ENCODE data around the gene DHCR7.

DNA sequence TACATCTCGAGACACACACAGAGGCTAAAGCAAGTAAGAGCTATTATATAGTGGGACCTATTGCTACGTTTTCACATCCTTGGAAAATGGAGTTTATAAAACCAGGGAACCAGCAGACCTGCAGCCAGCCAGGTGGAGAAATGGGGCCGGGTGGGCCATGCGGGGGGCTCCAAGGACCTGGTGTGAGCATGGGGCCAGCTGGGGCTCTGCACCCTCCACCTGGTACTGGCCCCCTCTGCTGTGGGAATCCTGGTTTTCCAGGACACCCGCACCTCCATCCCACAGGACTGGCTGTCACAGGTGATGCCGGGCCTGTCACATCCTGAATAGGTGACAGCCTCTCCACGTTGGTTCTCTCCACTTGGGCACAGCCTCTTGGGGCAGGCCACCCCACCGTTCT lies 11.3 kb downstream of the DHCR7 start:
- TF ChIP-seq, protein P1, sequence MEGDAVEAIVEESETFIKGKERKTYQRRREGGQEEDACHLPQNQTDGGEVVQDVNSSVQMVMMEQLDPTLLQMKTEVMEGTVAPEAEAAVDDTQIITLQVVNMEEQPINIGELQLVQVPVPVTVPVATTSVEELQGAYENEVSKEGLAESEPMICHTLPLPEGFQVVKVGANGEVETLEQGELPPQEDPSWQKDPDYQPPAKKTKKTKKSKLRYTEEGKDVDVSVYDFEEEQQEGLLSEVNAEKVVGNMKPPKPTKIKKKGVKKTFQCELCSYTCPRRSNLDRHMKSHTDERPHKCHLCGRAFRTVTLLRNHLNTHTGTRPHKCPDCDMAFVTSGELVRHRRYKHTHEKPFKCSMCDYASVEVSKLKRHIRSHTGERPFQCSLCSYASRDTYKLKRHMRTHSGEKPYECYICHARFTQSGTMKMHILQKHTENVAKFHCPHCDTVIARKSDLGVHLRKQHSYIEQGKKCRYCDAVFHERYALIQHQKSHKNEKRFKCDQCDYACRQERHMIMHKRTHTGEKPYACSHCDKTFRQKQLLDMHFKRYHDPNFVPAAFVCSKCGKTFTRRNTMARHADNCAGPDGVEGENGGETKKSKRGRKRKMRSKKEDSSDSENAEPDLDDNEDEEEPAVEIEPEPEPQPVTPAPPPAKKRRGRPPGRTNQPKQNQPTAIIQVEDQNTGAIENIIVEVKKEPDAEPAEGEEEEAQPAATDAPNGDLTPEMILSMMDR (conservative IDR thresholded peaks at IDR 0.05; ENCODE audit: low read depth, low read length) = no peak
- no peak for TF ChIP-seq EZH2 (IDR thresholded peaks at IDR 0.05; ENCODE audit: borderline replicate concordance, low read depth, low read length, poor library complexity, severe bottlenecking)
